ENCODE results near the gene NCOA7.

GRCh38 chr6:125790358-125791150 lies at the start of gene NCOA7:
- TF ChIP-seq CTCF (IDR thresholded peaks at IDR 0.05), result peak in 2 of 6 experiments; percentile 6 to 21
- peak; percentile 82 to 89 for TF ChIP-seq POLR2A (IDR thresholded peaks at IDR 0.05)

All from adrenal gland (tissue), 5 donors.